Spinal cord (tissue), 10 donors: ENCODE measurements around the gene ABCA3. TPM values are rescaled to one million over a fixed set of nuclear protein-coding genes. Genes with fewer than 3 reads are reported as not detected.

Experiments used
- DNase-seq, 6 donors: peaks; one replicate each; pipeline versions ENCODE4 v3.0.0 to v3.0.0-alpha.2; 2013 to 2015; ENCODE audit warnings: low spot score in 6 of 6, low read depth in 4 of 6
- H3K27ac ChIP-seq: one replicate; pipeline ENCODE4 v1.5.1; 2013; ENCODE audit warnings: low read depth, low read length, control low read depth
- H3K27me3 ChIP-seq: one replicate; pipeline ENCODE4 v1.6.1; 2013; ENCODE audit warnings: low read length; ENCODE audit not compliant: control insufficient read depth, insufficient read depth
- H3K36me3 ChIP-seq: one replicate; pipeline ENCODE4 v1.6.1; 2013; ENCODE audit warnings: low read length; ENCODE audit not compliant: control insufficient read depth, insufficient read depth
- H3K4me1 ChIP-seq: one replicate; pipeline ENCODE4 v1.6.1; 2013; ENCODE audit warnings: low read length; ENCODE audit not compliant: control insufficient read depth, insufficient read depth
- H3K4me3 ChIP-seq: one replicate; pipeline ENCODE4 v1.5.1; 2013; ENCODE audit warnings: low read depth, low read length, control low read depth
- H3K9me3 ChIP-seq: one replicate; pipeline ENCODE4 v1.6.1; 2013; ENCODE audit warnings: low read length; ENCODE audit not compliant: control insufficient read depth, insufficient read depth
- WGBS: methylation state at CpG from one replicate; pipeline ENCODE4 v1.1.5; 2013; ENCODE audit warnings: missing lambda C conversion rate; ENCODE audit not compliant: insufficient coverage; 5-methylcytosine and 5-hydroxymethylcytosine counted together
- polyA plus RNA-seq, 2 donors: library from polyadenylated mRNA; unstranded; fragments of 120-200 nt; gene quantifications; one replicate each; pipeline ENCODE4 v1.2.1, GENCODE V29; 2013; ENCODE audit not compliant: insufficient read length in 2 of 2
- total RNA-seq, 2 donors: library from RNA; depleted of rRNA in 1 of 2; stranded (reverse); fragments of 120-200 nt in 1 of 2; fragments of >200 nt in 1 of 2; gene quantifications; one replicate each; pipeline versions ENCODE4 v1.2.3 to v1.2.4, GENCODE V29; 2013 to 2014
- donor health status: healthy.

Gene ABCA3
- total and polyA plus RNA-seq, 4 donors, result 34.3 to 88.5 (median 74.5) TPM

DNA sequence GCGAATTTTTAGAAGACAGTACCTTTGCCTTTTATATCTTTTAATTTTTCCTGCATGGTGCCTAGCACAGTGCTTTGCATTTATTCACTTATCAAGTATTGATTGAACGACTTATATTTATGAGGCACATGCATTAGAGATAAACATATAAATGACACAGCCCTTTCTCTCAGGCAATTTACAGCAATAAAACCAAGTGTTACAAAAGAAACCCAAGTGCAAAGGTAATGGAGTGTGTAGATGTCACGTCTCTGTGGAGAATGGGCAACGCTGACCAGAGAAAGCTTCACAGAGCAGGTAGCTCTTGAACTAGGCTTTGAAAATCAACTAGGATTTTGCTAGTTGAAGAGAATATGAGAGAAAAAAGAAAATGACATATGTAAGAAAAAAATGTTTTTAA lies 32.6 kb upstream of the ABCA3 start:
- no peak for DNase-seq
- H3K4me3 ChIP-seq, result no peak overlapping the region
- no peaks in the 10 kb centered on the region for H3K36me3 ChIP-seq
- H3K27ac ChIP-seq, result no peak overlapping the region
- H3K4me1 ChIP-seq, result no peaks in the 10 kb centered on the region
- H3K27me3 ChIP-seq, result peaks cover 3% of the 10 kb centered on the region
- WGBS, result 57% methylated on average over 2 of the region's 4 CpGs
- no peaks in the 10 kb centered on the region for H3K9me3 ChIP-seq

DNA sequence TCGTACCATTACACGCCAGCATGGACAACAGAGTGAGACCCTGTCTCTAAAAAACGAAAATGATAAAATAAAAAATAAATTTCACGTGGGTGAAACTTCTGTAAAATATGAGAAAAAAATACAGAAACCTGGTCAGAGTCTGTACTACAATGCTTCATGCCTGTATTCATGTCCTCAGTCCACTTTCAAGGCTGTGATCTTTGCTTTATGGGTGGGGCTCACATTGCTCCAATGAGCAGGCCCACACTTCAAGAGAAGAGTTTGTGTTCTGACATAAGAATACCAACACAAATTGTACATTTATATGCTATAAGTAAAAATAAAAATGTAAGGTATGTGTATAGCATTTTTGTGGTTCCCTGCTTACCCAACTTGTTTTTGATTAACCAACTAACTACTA lies 32.2 kb upstream of the ABCA3 start:
- Histone ChIP-seq H3K9me3 (no peaks in the 10 kb centered on the region), H3K4me1 (no peaks in the 10 kb centered on the region), H3K27ac (no peak overlapping the region), H3K27me3 (peaks cover 3% of the 10 kb centered on the region), H3K36me3 (no peaks in the 10 kb centered on the region), H3K4me3 (no peak overlapping the region)
- DNase-seq, result no peak
- 100% methylated on average over 2 of the region's 4 CpGs for WGBS

DNA sequence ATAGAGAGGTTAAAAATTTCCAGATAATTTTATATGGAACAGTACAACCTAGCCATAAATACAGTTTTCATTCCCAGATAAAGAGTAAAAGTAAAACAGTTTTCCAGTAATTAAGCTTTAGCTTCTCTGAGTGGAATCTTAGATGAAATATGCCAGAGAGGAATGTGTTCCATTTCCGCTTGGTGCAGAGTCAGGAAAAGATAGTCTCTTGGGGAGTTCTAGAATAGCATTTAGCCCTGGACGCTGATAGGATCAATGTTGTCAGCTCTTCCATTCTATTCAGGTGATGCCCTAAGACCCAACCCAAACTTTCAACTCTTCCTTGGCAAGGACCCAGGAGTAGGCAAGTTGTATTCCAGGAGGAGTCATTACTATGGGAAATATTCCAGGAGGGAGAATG lies 30.9 kb upstream of the ABCA3 start:
- no peaks in the 10 kb centered on the region for H3K4me1 ChIP-seq
- no peaks in the 10 kb centered on the region for H3K9me3 ChIP-seq
- 83% methylated on average over 1 of the region's 2 CpGs for WGBS
- no peak overlapping the region for H3K4me3 ChIP-seq
- peaks cover 3% of the 10 kb centered on the region for H3K27me3 ChIP-seq
- no peak for DNase-seq
- no peak overlapping the region for H3K27ac ChIP-seq
- no peaks in the 10 kb centered on the region for H3K36me3 ChIP-seq

DNA sequence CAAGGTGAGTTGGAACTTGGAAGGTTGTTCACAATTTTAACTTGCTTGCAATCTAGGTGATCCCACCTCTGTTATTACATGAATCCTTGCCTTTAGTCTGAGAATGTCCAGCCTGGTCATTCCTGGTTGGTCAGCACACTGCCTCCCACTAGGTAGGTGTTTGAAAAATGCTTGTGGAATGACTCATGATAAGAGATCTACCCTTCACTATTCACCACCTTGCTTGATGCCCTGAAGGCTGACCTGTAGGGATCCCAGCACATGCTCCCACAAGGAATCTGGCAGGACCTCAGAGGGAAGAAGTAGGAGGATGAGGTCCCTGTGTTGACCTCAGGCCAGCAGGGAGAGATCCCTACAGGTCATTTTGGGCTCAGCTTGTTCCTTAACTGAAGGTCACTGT lies 30.2 kb upstream of the ABCA3 start:
- no peaks in the 10 kb centered on the region for H3K4me1 ChIP-seq
- DNase-seq, result no peak
- no peak overlapping the region for H3K27ac ChIP-seq
- H3K4me3 ChIP-seq, result no peak overlapping the region
- peaks cover 3% of the 10 kb centered on the region for H3K27me3 ChIP-seq
- no peaks in the 10 kb centered on the region for H3K9me3 ChIP-seq
- H3K36me3 ChIP-seq, result no peaks in the 10 kb centered on the region

DNA sequence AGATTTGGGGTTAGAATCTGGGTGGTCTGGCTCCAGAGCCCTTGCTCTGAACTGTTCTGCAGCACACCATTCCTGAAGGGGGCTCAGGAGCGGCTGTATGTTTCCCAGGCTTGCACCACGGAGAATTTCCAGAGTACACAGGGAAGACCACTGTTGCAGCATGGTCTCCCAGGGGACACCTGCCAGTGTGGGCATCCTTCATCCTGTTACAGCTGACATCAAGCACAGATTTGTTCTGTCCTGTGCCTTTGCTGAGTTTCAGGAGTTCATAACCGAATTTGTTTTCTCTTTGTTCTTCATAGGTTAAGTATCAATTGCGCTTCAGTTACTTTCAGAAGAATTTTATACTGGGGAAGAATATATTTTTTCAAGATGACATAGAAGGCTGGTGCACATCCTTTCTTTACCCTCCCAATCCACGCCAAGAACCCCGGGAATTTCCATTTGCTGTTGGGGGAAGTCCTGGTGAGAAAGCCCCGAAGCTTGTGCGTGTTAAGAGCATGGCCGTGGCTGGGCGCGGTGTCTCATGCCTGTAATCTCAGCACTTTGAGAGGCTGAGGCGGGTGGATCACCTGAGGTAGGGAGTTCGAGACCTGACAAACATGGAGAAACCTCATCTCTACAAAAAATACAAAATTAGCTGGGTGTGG lies 26.3 kb upstream of the ABCA3 start:
- Histone ChIP-seq H3K4me1 (no peaks in the 10 kb centered on the region), H3K27me3 (peaks cover 6% of the 10 kb centered on the region), H3K9me3 (no peaks in the 10 kb centered on the region), H3K27ac (no peak overlapping the region), H3K4me3 (no peak overlapping the region), H3K36me3 (no peaks in the 10 kb centered on the region)
- no peak for DNase-seq
- WGBS, result 74% methylated on average over 2 of the region's 13 CpGs

DNA sequence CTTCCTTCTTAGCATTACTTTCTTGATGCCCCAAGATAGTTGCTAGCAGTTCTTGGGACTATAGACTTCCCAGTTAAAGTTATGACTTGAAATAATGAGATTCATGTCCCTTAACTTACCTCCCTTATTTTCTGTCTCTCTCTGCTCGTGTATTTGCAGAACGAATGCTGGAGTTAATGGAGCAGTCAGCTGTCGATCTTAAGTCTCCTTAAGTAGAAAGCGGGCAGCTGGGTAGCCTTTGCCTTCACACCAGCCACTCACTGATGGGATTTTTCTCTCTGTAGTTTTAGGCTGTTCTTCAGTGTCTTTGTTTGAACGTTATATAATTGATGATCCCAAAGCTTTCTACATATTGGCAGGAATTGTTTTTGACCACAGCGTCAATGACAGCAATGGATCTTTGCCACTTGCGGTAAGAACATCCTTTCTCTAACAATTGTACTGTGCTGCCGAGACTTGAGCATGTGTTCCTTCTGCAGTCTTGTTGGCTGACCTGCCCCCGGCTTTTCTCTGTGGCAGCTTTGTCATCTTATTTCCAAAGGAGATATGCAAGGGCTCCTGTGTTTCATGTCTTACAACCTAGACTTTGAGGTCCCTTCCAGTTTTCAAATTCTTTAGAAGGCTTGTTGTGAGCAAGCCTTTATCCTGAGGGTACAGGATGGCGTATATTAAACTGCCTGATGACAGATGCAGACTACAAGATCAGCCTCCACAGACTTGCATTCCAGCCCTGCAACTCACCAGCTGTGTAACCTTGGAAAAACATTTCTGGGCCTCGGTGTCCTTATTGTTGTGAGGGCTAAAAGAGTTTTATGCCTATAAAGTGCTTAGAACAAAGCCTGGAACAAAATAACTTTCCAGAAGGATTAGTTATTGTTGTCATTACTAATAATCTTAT lies 25.1 kb upstream of the ABCA3 start:
- 25% methylated on average over 6 of the region's 11 CpGs for WGBS
- peak in 1 of 6 donors; percentile 1 for DNase-seq
- H3K27ac ChIP-seq, result no peak overlapping the region

DNA sequence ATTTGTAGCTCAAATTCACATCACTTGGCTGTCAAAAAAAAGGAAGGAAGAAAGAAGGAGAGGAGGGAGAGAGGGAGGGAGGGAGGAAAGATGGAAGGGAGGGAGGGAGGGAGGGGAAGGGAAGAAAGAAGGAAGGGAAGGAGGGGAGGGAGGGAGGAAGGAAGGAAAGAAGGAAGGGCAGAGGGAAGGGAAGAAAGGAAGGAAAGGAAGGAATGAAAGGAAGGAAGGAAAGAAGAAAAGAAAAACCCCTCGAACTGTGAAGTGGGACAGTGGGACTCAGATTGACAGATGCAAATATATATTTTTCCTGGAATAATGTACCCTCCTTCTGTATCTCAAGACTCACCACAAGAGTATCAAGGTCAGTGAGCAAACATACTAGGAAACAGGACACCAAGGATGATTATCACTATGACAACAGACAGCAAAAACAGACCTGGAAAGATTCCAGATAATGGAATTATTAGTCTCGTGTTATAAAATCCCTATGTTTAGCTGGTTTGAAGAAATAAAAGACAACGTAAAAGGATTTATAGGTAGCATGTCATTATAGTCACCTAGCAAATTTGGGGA lies 24.2 kb upstream of the ABCA3 start:
- peak in 1 of 6 donors; percentile 1 for DNase-seq
- Histone ChIP-seq H3K4me1 (no peaks in the 10 kb centered on the region), H3K9me3 (no peaks in the 10 kb centered on the region), H3K27ac (no peak overlapping the region), H3K36me3 (no peaks in the 10 kb centered on the region), H3K4me3 (no peak overlapping the region), H3K27me3 (peaks cover 3% of the 10 kb centered on the region)
- WGBS, result no CpG with 5 or more reads among the region's 3 CpGs

More for the DNA sequence above, 25.1 kb upstream of the ABCA3 start:
- Histone ChIP-seq H3K36me3 (no peaks in the 10 kb centered on the region), H3K27me3 (peaks cover 4% of the 10 kb centered on the region), H3K4me3 (no peak overlapping the region), H3K9me3 (no peaks in the 10 kb centered on the region), H3K4me1 (no peaks in the 10 kb centered on the region)

DNA sequence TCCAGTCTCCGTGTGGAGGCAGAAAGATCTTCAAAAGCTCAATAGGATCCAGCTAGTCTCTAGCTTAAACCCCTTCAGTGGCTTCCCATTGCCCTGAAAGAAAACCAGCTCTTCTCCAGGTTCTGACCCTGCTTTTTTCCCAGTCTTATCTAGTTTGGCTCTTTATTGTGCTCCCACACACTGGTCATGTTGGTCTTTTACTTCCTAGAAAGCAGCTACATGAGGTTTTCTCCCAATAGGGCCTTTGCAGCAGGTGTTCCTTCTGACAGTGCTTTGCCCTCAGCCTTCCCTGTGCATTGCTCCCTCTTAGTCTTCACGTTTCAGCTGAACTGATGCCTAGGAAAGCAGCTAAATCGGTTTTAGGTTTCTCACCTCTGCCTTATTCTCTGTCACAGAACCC lies 21.7 kb upstream of the ABCA3 start:
- no peaks in the 10 kb centered on the region for H3K4me1 ChIP-seq
- H3K27me3 ChIP-seq, result peaks cover 3% of the 10 kb centered on the region
- no peak overlapping the region for H3K4me3 ChIP-seq
- H3K9me3 ChIP-seq, result no peaks in the 10 kb centered on the region
- WGBS, result 93% methylated on average over 1 of the region's 3 CpGs
- DNase-seq, result no peak
- no peaks in the 10 kb centered on the region for H3K36me3 ChIP-seq
- no peak overlapping the region for H3K27ac ChIP-seq

DNA sequence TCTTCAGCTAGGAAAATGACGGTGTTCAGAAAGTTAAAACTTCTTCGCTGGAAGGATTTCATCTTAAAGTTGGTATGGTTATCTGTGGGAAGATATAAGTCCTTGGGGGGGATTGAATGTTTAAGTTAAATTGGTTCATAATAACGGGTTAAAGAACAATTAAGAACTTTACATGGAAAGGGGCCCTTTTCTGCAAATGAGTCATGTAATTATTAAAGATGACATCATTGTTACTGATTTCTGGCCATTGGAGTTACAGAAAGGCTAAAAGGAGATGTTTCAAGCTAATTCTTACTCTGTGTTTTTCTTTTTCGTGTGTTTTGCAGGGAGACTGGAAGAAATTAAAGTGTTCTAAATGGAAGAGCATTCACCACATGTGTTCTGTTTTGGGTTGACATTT lies 20.6 kb upstream of the ABCA3 start:
- Histone ChIP-seq H3K27ac (no peak overlapping the region), H3K4me1 (no peaks in the 10 kb centered on the region), H3K27me3 (peaks cover 3% of the 10 kb centered on the region), H3K36me3 (no peaks in the 10 kb centered on the region), H3K9me3 (no peaks in the 10 kb centered on the region), H3K4me3 (no peak overlapping the region)
- WGBS, result 87% methylated on average over 3 of the region's 4 CpGs
- no peak for DNase-seq
